ENCODE results near the gene SERPIND1. TPM values are rescaled to one million over a fixed set of nuclear protein-coding genes. Genes with fewer than 3 reads are reported as not detected.
"Not testable (repeated sequence)": the region's sequence is repeated elsewhere in the genome, so short reads cannot be mapped to it uniquely, and the experiment has no call there.

Gene SERPIND1, protein sequence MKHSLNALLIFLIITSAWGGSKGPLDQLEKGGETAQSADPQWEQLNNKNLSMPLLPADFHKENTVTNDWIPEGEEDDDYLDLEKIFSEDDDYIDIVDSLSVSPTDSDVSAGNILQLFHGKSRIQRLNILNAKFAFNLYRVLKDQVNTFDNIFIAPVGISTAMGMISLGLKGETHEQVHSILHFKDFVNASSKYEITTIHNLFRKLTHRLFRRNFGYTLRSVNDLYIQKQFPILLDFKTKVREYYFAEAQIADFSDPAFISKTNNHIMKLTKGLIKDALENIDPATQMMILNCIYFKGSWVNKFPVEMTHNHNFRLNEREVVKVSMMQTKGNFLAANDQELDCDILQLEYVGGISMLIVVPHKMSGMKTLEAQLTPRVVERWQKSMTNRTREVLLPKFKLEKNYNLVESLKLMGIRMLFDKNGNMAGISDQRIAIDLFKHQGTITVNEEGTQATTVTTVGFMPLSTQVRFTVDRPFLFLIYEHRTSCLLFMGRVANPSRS
- polyA plus RNA-seq, result under 1 TPM in 2 of 4 donors, not detected in 2; 0.04 to 0.16 TPM
- long read RNA-seq, donor 1, result 0 reads
- long read RNA-seq, donor 2, result 0 reads
- long read RNA-seq, donor 3, result 0 reads
- long read RNA-seq, donor 4, result 0 reads
- long read RNA-seq, donor 5, result 0 reads
- long read RNA-seq, donor 6, result 0 reads
- long read RNA-seq, donor 7, result 0 reads
- long read RNA-seq, donor 8, result 0 reads
- long read RNA-seq, donor 9, result 0 reads
- long read RNA-seq, donor 10, result 0 reads

DNA sequence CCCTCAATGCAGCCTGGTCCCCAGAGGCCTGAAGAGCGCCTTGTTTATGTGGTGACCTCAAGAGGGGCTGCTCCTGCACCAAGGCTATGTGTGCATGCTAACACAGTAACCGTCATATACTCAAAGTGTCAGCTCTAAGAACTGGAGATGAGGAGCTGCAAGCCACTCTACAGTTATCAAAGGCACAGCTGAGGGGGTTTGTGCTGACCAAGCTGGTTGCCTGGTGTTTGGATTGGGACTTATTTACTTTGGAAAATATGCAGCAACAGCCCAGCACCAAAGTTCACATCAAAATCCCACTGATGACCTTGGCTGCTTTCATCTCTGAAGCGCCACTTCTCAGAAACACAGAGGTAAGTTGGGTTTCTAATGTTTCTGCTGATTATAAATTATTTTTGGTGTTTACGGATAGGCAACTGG, at the start of gene SERPIND1:
TSS of gene SERPIND1 (plus strand) at position 321 of the 420 bp plus-strand sequence. CDS start 5,200 bp downstream, outside the sequence.
- no peak for FAIRE-seq
- peaks cover 0 to 28% (median 3%) of the 10 kb centered on the region in 3 donors for H3K36me3 ChIP-seq (ENCODE audit: control insufficient read depth in 3 of 3, insufficient read depth in 2 of 3, low read depth in 1 of 3, low read length in 3 of 3)
- peaks cover 0 to 19% (median 0%) of the 10 kb centered on the region in 3 donors for H3K4me1 ChIP-seq (ENCODE audit: control insufficient read depth in 3 of 3, insufficient read depth in 2 of 3, low read depth in 1 of 3, low read length in 2 of 3)
- no peak within 1 kb of the TSS for H3K27ac ChIP-seq (ENCODE audit: low read depth in 1 of 3, low read length in 2 of 3)
- H3K4me3 ChIP-seq (ENCODE audit: low read depth in 1 of 3, low read length in 3 of 3), result no peak within 1 kb of the TSS
- no peaks in the 10 kb centered on the region for H3K9me3 ChIP-seq (ENCODE audit: control insufficient read depth in 2 of 2, insufficient read depth in 1 of 2, low read depth in 1 of 2, low read length in 1 of 2)
- DNase-seq, result no peak
- H3K27me3 ChIP-seq (ENCODE audit: control insufficient read depth in 3 of 3, insufficient read depth in 3 of 3, low read length in 3 of 3), result no peaks in the 10 kb centered on the region
- 84 to 94% (median 90%) methylated on average over 4 of the region's 4 CpGs for WGBS, 3 donors

DNA sequence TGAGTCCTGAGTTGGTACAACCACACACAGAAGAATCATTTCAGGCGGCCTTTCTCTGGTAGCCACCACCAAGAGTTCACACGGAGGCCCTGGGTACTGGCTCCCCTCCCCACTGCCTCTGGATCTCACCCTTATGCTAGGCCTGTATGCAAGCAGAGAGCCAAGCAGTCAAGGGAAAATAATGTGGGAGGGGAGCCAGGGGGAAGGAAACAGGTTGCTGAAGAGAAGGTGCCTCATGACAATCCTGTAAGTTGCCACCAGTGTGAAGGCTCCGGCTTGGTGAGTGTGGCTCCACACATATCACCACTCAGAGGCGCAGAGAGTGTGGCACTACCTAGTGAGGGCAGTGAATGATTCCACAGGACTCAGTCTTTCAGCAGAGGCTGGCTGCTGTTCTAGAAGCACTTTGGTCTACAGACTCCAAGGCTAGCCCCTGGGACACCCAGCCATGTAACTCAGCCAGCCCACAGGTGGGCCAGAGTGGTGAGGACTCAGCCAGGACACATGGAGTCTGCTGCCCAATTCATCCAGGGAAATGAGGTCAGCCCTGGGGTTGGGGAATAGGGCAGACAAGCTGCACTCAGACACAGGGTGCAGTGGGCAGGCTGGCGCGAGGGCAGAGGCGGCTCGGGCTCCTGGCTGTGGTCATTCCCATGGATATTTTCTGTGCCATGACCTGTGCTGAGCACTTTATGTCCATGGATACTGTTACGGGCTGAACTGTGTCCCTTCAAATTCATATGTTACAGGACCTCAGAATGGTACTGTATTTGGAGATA, 49.0 kb upstream of the SERPIND1 start:
- no peak for DNase-seq
- Histone ChIP-seq H3K27ac (ENCODE audit: low read depth in 1 of 3, low read length in 2 of 3) (no peak overlapping the region), H3K4me3 (ENCODE audit: low read depth in 1 of 3, low read length in 3 of 3) (no peak overlapping the region), H3K27me3 (ENCODE audit: control insufficient read depth in 3 of 3, insufficient read depth in 3 of 3, low read length in 3 of 3) (no peaks in the 10 kb centered on the region), H3K9me3 (ENCODE audit: control insufficient read depth in 2 of 2, insufficient read depth in 1 of 2, low read depth in 1 of 2, low read length in 1 of 2) (no peaks in the 10 kb centered on the region), H3K36me3 (ENCODE audit: control insufficient read depth in 3 of 3, insufficient read depth in 2 of 3, low read depth in 1 of 3, low read length in 3 of 3) (peaks cover 13 to 59% (median 16%) of the 10 kb centered on the region in 3 donors), H3K4me1 (ENCODE audit: control insufficient read depth in 3 of 3, insufficient read depth in 2 of 3, low read depth in 1 of 3, low read length in 2 of 3) (no peaks in the 10 kb centered on the region)
- WGBS, 3 donors, result 93 to 100% (median 99%) methylated on average over 8 to 9 of the region's 9 CpGs
- no peak for FAIRE-seq

DNA sequence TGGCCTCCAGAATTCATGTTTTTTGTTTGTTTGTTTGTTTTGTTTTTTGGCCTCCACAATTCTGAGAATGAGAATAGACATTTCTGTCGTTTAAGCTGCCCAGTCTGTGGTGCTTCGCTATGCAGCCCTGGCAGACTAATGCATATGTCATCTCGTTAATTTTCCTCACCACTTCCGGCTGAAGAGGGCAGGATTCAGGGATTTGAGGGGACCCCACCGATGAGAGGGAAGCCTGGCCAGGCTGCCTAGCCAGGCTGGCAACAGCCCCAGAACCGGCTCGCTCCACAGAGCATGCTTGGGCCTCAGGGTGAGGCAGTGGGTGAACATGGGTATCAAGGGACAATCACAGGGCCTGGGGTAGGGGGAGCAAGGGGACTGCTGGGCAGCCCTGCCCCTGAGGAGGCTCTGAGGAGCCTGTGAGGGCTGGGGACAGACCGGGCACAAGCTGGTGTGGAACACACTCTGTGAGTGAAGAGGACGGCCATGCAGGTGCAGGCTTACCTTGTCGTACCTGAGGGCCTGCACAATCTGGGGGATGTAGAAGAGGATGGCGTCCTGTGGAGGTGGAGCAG, 47.8 kb upstream of the SERPIND1 start:
- FAIRE-seq (no peak), DNase-seq (no peak)
- H3K27ac ChIP-seq (ENCODE audit: low read depth in 1 of 3, low read length in 2 of 3), result no peak overlapping the region
- no peaks in the 10 kb centered on the region for H3K27me3 ChIP-seq (ENCODE audit: control insufficient read depth in 3 of 3, insufficient read depth in 3 of 3, low read length in 3 of 3)
- no peak overlapping the region for H3K4me3 ChIP-seq (ENCODE audit: low read depth in 1 of 3, low read length in 3 of 3)
- H3K4me1 ChIP-seq (ENCODE audit: control insufficient read depth in 3 of 3, insufficient read depth in 2 of 3, low read depth in 1 of 3, low read length in 2 of 3), result no peaks in the 10 kb centered on the region
- H3K36me3 ChIP-seq (ENCODE audit: control insufficient read depth in 3 of 3, insufficient read depth in 2 of 3, low read depth in 1 of 3, low read length in 3 of 3), result peaks cover 13 to 59% (median 13%) of the 10 kb centered on the region in 3 donors
- no peaks in the 10 kb centered on the region for H3K9me3 ChIP-seq (ENCODE audit: control insufficient read depth in 2 of 2, insufficient read depth in 1 of 2, low read depth in 1 of 2, low read length in 1 of 2)
- WGBS, 3 donors, result 84 to 90% (median 86%) methylated on average over 11 of the region's 11 CpGs

DNA sequence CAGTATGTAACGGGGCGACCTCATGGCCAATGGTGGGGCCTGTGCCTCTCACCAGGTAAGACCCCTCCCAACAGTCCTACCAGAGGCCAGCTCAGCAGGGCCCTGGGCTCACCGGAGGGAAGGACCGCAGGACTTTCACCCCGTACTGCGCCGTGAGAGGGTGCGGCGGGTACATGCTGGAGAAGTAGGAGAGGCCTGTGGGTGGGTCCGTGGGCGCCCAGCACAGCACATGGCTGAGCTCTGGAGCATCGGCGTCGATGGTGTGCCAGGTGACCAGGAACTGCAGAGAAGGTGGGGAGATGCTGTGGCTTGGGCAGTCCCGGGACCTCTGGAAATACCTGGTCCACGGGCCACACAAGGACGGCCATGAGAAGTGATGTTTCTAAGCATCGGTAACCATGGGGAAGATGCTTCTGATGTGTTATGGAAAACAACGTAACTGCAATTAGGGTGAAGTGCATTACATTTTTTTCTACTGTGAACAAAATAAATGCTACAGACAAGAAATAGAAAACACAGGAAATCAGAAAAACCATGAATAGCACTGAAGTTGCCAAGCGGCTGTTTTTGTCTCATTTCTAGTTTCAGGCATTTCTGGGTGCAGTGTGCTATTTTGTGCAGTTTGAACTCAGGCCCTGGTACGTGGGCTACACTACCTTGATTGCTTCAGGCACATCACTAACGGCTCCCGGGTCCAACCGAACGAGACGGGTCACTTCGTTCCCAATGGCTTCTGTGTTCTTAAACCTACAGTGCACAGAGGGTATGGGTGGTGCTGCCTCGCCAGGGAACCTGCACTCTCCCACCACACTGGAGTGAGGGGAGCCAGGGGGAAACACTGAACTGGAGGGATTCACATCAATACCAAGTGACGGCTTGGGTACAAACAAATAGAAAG, 46.5 kb upstream of the SERPIND1 start:
- DNase-seq (no peak), FAIRE-seq (no peak)
- 91 to 92% (median 91%) methylated on average over 29 of the region's 29 CpGs for whole genome bisulfite sequencing, 3 donors
- Histone ChIP-seq H3K36me3 (ENCODE audit: control insufficient read depth in 3 of 3, insufficient read depth in 2 of 3, low read depth in 1 of 3, low read length in 3 of 3) (peaks cover 13 to 56% (median 14%) of the 10 kb centered on the region in 3 donors), H3K27me3 (ENCODE audit: control insufficient read depth in 3 of 3, insufficient read depth in 3 of 3, low read length in 3 of 3) (no peaks in the 10 kb centered on the region), H3K27ac (ENCODE audit: low read depth in 1 of 3, low read length in 2 of 3) (no peak overlapping the region), H3K9me3 (ENCODE audit: control insufficient read depth in 2 of 2, insufficient read depth in 1 of 2, low read depth in 1 of 2, low read length in 1 of 2) (no peaks in the 10 kb centered on the region), H3K4me3 (ENCODE audit: low read depth in 1 of 3, low read length in 3 of 3) (no peak overlapping the region), H3K4me1 (ENCODE audit: control insufficient read depth in 3 of 3, insufficient read depth in 2 of 3, low read depth in 1 of 3, low read length in 2 of 3) (no peaks in the 10 kb centered on the region)

DNA sequence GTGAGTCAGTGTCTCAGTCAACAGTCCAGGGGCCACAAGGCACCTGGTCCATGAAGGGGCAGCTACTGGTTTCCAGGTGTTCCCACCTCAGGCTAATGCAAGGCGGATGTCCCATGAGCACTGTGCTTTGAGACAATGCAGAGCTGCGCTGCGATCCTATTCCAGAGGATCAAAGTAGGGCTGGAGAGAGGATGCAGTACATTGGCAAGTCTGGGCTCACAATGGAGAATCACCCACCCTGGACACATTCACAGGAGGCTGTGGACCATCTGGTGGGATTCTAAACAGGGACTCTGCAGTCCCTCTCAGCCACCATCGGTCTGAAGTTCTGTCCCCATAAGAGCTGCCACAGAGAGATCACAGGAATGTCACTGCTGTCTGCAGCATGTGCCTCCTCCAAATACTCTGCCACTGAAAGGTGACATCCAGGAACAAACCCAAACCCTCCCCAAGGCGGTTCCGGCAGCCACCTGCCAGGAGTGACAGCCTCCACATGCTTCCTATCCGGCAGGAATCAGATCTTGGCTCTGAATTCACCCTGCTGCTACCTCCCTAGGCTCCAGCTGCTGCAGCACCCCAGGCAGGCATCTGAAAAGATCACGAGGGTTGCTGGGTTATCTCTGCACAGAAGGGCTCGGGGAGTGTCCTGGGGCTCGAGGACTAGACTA, 45.3 kb upstream of the SERPIND1 start:
- H3K27me3 ChIP-seq (ENCODE audit: control insufficient read depth in 3 of 3, insufficient read depth in 3 of 3, low read length in 3 of 3), result no peaks in the 10 kb centered on the region
- H3K9me3 ChIP-seq (ENCODE audit: control insufficient read depth in 2 of 2, insufficient read depth in 1 of 2, low read depth in 1 of 2, low read length in 1 of 2), result no peaks in the 10 kb centered on the region
- DNase-seq (no peak), FAIRE-seq (no peak)
- no peak overlapping the region for H3K27ac ChIP-seq (ENCODE audit: low read depth in 1 of 3, low read length in 2 of 3)
- peaks cover 13 to 57% (median 14%) of the 10 kb centered on the region in 3 donors for H3K36me3 ChIP-seq (ENCODE audit: control insufficient read depth in 3 of 3, insufficient read depth in 2 of 3, low read depth in 1 of 3, low read length in 3 of 3)
- H3K4me3 ChIP-seq (ENCODE audit: low read depth in 1 of 3, low read length in 3 of 3), result no peak overlapping the region
- WGBS, 3 donors, result 91 to 92% (median 91%) methylated on average over 10 of the region's 10 CpGs
- H3K4me1 ChIP-seq (ENCODE audit: control insufficient read depth in 3 of 3, insufficient read depth in 2 of 3, low read depth in 1 of 3, low read length in 2 of 3), result no peaks in the 10 kb centered on the region

DNA sequence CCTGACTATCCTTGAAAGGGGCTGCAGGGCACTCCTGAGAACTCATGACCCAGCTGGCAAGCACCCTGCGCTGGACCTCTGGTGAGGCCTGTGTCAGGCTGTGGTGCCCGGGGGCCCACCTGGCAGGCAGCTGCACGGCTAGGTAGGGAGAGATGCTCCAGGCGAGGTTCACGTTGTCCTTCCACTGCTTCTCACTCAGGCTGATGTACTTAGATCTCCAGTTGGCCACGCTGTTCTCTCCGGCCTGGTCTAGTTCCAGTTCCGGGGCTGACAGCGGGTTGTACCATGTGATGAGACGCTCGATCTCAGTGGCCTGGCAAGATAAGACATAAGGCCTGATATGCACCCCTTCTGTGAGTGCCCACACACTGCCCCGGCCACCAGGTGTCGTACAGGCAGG, 44.7 kb upstream of the SERPIND1 start:
- Histone ChIP-seq H3K27ac (ENCODE audit: low read depth in 1 of 3, low read length in 2 of 3) (no peak overlapping the region), H3K9me3 (ENCODE audit: control insufficient read depth in 2 of 2, insufficient read depth in 1 of 2, low read depth in 1 of 2, low read length in 1 of 2) (no peaks in the 10 kb centered on the region), H3K27me3 (ENCODE audit: control insufficient read depth in 3 of 3, insufficient read depth in 3 of 3, low read length in 3 of 3) (no peaks in the 10 kb centered on the region), H3K4me3 (ENCODE audit: low read depth in 1 of 3, low read length in 3 of 3) (no peak overlapping the region), H3K36me3 (ENCODE audit: control insufficient read depth in 3 of 3, insufficient read depth in 2 of 3, low read depth in 1 of 3, low read length in 3 of 3) (peaks cover 13 to 57% (median 14%) of the 10 kb centered on the region in 3 donors), H3K4me1 (ENCODE audit: control insufficient read depth in 3 of 3, insufficient read depth in 2 of 3, low read depth in 1 of 3, low read length in 2 of 3) (no peaks in the 10 kb centered on the region)
- no peak for FAIRE-seq
- 86 to 92% (median 90%) methylated on average over 13 of the region's 13 CpGs for WGBS, 3 donors
- no peak for DNase-seq

DNA sequence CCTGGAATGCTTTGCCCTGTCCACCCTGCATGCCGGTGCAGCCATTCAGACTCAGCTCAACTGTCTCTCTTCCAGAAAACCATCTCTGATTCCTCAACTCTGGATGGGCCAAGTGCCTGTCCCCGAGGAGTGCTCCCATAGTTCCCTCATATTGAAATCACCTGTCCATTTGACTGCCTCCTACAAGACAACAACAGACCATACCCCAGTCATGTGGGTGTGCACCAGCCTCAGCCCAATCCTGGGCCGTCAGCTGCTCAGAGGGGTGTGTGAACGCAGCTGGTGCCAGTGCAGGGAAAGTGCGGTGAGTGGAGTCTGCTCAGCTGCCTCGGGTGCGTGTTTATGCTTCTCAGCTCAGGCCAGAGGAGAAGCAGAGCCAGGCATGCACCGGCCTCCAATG, 41.5 kb upstream of the SERPIND1 start:
- H3K9me3 ChIP-seq (ENCODE audit: control insufficient read depth in 2 of 2, insufficient read depth in 1 of 2, low read depth in 1 of 2, low read length in 1 of 2); DNase-seq; H3K27me3 ChIP-seq (ENCODE audit: control insufficient read depth in 3 of 3, insufficient read depth in 3 of 3, low read length in 3 of 3); FAIRE-seq; H3K27ac ChIP-seq (ENCODE audit: low read depth in 1 of 3, low read length in 2 of 3); H3K4me1 ChIP-seq (ENCODE audit: control insufficient read depth in 3 of 3, insufficient read depth in 2 of 3, low read depth in 1 of 3, low read length in 2 of 3); H3K4me3 ChIP-seq (ENCODE audit: low read depth in 1 of 3, low read length in 3 of 3): not testable (repeated sequence)
- H3K36me3 ChIP-seq (ENCODE audit: control insufficient read depth in 3 of 3, insufficient read depth in 2 of 3, low read depth in 1 of 3, low read length in 3 of 3), result peaks cover 9 to 38% (median 10%) of the 10 kb centered on the region in 3 donors
- WGBS, 3 donors, result 88 to 97% (median 94%) methylated on average over 2 to 6 of the region's 8 CpGs
